HEK293T (cell line): ENCODE data around the gene CCDC92B.

Source experiments
- CTBP1 ChIP-seq: fragments of 450-650 bp; IDR thresholded peaks from 2 replicates; pipeline ENCODE4 v1.6.1; 2016; ENCODE audit warnings: borderline replicate concordance
- FOXA1 ChIP-seq: fragments of 450-650 bp; IDR thresholded peaks from 2 replicates; pipeline ENCODE4 v1.6.1; 2016; ENCODE audit warnings: mild to moderate bottlenecking
- FOXK2 ChIP-seq: fragments of 450-650 bp; IDR thresholded peaks from 2 replicates; pipeline ENCODE4 v1.6.1; 2016; ENCODE audit warnings: mild to moderate bottlenecking
- NFRKB ChIP-seq: fragments of 450-650 bp; IDR thresholded peaks from 2 replicates; pipeline ENCODE4 v1.6.1; 2016; ENCODE audit warnings: mild to moderate bottlenecking, moderate library complexity

GRCh38 chr17:2710803-2711607 lies 38.4 kb downstream of the CCDC92B start:
- TF ChIP-seq NFRKB = no peak
- no peak for TF ChIP-seq FOXA1
- no peak for TF ChIP-seq FOXK2
- no peak for TF ChIP-seq CTBP1
